HepG2 (cell line): ENCODE measurements around the gene POLE3. TPM values are rescaled to one million over a fixed set of nuclear protein-coding genes. Genes with fewer than 3 reads are reported as not detected.
A peak's percentile ranks its signal among the peaks of the same experiment; 100 is the strongest.

Source experiments
- ATF4 ChIP-seq, 2 experiments: fragments of 450-650 bp in 1 of 2; sonication (generic) in 1 of 2; formaldehyde crosslinking; IDR thresholded peaks; 2 replicates each; pipeline versions ENCODE4 v1.5.0 to v1.8.0; 2020 to 2022; ENCODE audit warnings: mild to moderate bottlenecking in 1 of 2, missing genetic modification reagents in 1 of 2
- ERF ChIP-seq: IDR thresholded peaks from 2 replicates; pipeline ENCODE4 v1.6.1; 2018; ENCODE audit warnings: missing biosample characterization, missing genetic modification reagents
- HDAC1 ChIP-seq: sonication (generic); formaldehyde crosslinking; IDR thresholded peaks from 2 replicates; pipeline ENCODE4 v1.5.1; 2020; ENCODE audit warnings: mild to moderate bottlenecking, missing genetic modification reagents
- HMGXB3 ChIP-seq: sonication (generic); formaldehyde crosslinking; IDR thresholded peaks from 2 replicates; pipeline ENCODE4 v1.4.0; 2020; ENCODE audit warnings: missing genetic modification reagents, borderline replicate concordance
- HOMEZ ChIP-seq: IDR thresholded peaks from 2 replicates; pipeline ENCODE4 v1.6.1; 2016; ENCODE audit warnings: low read depth
- KLF9 ChIP-seq: IDR thresholded peaks from 2 replicates; pipeline ENCODE4 v1.6.1; 2016; ENCODE audit warnings: low read depth
- RFXAP ChIP-seq: sonication (generic); formaldehyde crosslinking; IDR thresholded peaks from 2 replicates; pipeline ENCODE4 v1.4.0; 2020; ENCODE audit warnings: missing genetic modification reagents, borderline replicate concordance
- SAP130 ChIP-seq: IDR thresholded peaks from 2 replicates; pipeline ENCODE4 v1.6.1; 2016; ENCODE audit warnings: low read depth
- SCMH1 ChIP-seq: sonication (generic); formaldehyde crosslinking; IDR thresholded peaks from 2 replicates; pipeline ENCODE4 v1.9.0; 2021; ENCODE audit warnings: missing genetic modification reagents, mild to moderate bottlenecking, borderline replicate concordance
- TAF15 ChIP-seq: fragments of 200-400 bp; formaldehyde crosslinking; IDR thresholded peaks from one replicate; pipeline ENCODE4 v1.6.1; 2018; ENCODE audit warnings: mild to moderate bottlenecking, low read depth, low read length; ENCODE audit not compliant: poor library complexity, severe bottlenecking
- THAP7 ChIP-seq: sonication (generic); formaldehyde crosslinking; IDR thresholded peaks from 2 replicates; pipeline ENCODE4 v1.8.1; 2023; ENCODE audit warnings: mild to moderate bottlenecking, missing genetic modification reagents
- ZMYM4 ChIP-seq: sonication (generic); formaldehyde crosslinking; IDR thresholded peaks from 2 replicates; pipeline ENCODE4 v1.8.1; 2023; ENCODE audit warnings: mild to moderate bottlenecking, missing genetic modification reagents
- ZNF260 ChIP-seq: sonication (generic); formaldehyde crosslinking; IDR thresholded peaks from 2 replicates; pipeline ENCODE4 v1.4.0; 2020; ENCODE audit warnings: missing genetic modification reagents, low read depth, mild to moderate bottlenecking, borderline replicate concordance
- ZNF296 ChIP-seq: sonication (generic); formaldehyde crosslinking; conservative IDR thresholded peaks from 2 replicates; pipeline ENCODE4 v1.5.0; 2020; ENCODE audit warnings: mild to moderate bottlenecking, missing genetic modification reagents
- ZNF598 ChIP-seq: sonication (generic); formaldehyde crosslinking; IDR thresholded peaks from 2 replicates; pipeline ENCODE4 v1.5.1; 2020; ENCODE audit warnings: mild to moderate bottlenecking, missing genetic modification reagents, borderline replicate concordance
- ZNF710 ChIP-seq: sonication (generic); formaldehyde crosslinking; IDR thresholded peaks from 2 replicates; pipeline ENCODE4 v1.5.0; 2020; ENCODE audit warnings: mild to moderate bottlenecking, missing genetic modification reagents, borderline replicate concordance
- ZNF788 ChIP-seq: sonication (generic); formaldehyde crosslinking; IDR thresholded peaks from 2 replicates; pipeline ENCODE4 v1.5.0; 2020; ENCODE audit warnings: mild to moderate bottlenecking, missing genetic modification reagents, borderline replicate concordance
- ZNF83 ChIP-seq: sonication (generic); formaldehyde crosslinking; IDR thresholded peaks from 2 replicates; pipeline ENCODE4 v1.4.0; 2020; ENCODE audit warnings: missing genetic modification reagents, mild to moderate bottlenecking, borderline replicate concordance
- polyA plus RNA-seq, 8 experiments: library from polyadenylated mRNA; depleted of rRNA in 3 of 8; stranded (reverse) in 7 of 8; unstranded in 1 of 8; fragments of >200 nt; fragmentation: Illumina TruSeq in 4 of 8; extraction: Trizol in 4 of 8; gene quantifications; 2 replicates each; pipeline versions ENCODE4 v1.2.1 to v1.2.3, GENCODE V29; 2011 to 2016; ENCODE audit warnings: low read depth in 4 of 8, missing spikeins in 1 of 8, mixed read lengths in 1 of 8; ENCODE audit not compliant: insufficient read depth in 1 of 8
- total RNA-seq, 5 experiments: library from RNA; depleted of rRNA; stranded (reverse); fragments of >200 nt; fragmentation: Illumina TruSeq; extraction: Trizol; gene quantifications; 2 replicates each; pipeline ENCODE4 v1.2.3, GENCODE V29; 2016; ENCODE audit warnings: low read depth in 1 of 5

POLE3 gene
- total and polyA plus RNA-seq, 2 of the 13 experiments (the other 11 are each of a cell fraction or from before 2014, with no cell fraction given): 36.0 to 77.2 TPM

GRCh38 chr9:113376634-113377567 lies 33.6 kb downstream of the POLE3 start, which contains the start of gene HDHD3 (continued):
- no peak for TF ChIP-seq THAP7 (CRISPR knock-in tag)
- TF ChIP-seq ZNF710: no peak
- no peak; the same call in 1 of the 2 replicates for TF ChIP-seq KLF9 (CRISPR knock-in tag)
- peak; percentile 82 for TF ChIP-seq SAP130 (CRISPR knock-in tag)
- no peak for TF ChIP-seq SCMH1 (CRISPR knock-in tag)
- peak; percentile 70 for TF ChIP-seq TAF15
- TF ChIP-seq ZNF598 (CRISPR knock-in tag): 0 out of 2 replicates have a peak, but pooled peaks have one; percentile 54
- peak; percentile 82 for TF ChIP-seq ERF (CRISPR knock-in tag)
- TF ChIP-seq ZMYM4 (CRISPR knock-in tag): peak; percentile 36
- no peak for TF ChIP-seq HMGXB3 (CRISPR knock-in tag)
- TF ChIP-seq ATF4 (CRISPR knock-in tag; IDR thresholded peaks at IDR 0.05): peak in 1 of 2 experiments; percentile 25; a peak in 1 of 4 replicates
- peak; percentile 76 for TF ChIP-seq HDAC1
- peak; percentile 27; the same call in 1 of the 2 replicates for TF ChIP-seq RFXAP
- peak; percentile 73; the same call in 1 of the 2 replicates for TF ChIP-seq ZNF83 (CRISPR knock-in tag)
- TF ChIP-seq ZNF788 (CRISPR knock-in tag): peak; percentile 55; the same call in 1 of the 2 replicates
- no peak for TF ChIP-seq ZNF260 (CRISPR knock-in tag)
- no peak for TF ChIP-seq ZNF296
- no peak for TF ChIP-seq HOMEZ
